Stomach smooth muscle (tissue), 2 donors: ENCODE measurements around the gene PRTN3.
"Not testable (repeated sequence)": the region's sequence is repeated elsewhere in the genome, so short reads cannot be mapped to it uniquely, and the experiment has no call there.

Experiments
- H3K27ac ChIP-seq: one replicate; pipeline ENCODE4 v1.7.0; 2013; ENCODE audit warnings: mild to moderate bottlenecking, low read length, inconsistent platforms
- H3K27me3 ChIP-seq, 2 donors: one replicate each; pipeline ENCODE4 v1.7.0; 2013; ENCODE audit warnings: low read length in 2 of 2; ENCODE audit not compliant: insufficient read depth in 2 of 2, control insufficient read depth in 1 of 2
- H3K36me3 ChIP-seq, 2 donors: one replicate each; pipeline ENCODE4 v1.7.0; 2013; ENCODE audit warnings: low read length in 2 of 2; ENCODE audit not compliant: control insufficient read depth in 2 of 2, insufficient read depth in 2 of 2
- H3K4me1 ChIP-seq: one replicate; pipeline ENCODE4 v1.7.0; 2013; ENCODE audit warnings: low read length; ENCODE audit not compliant: control insufficient read depth, insufficient read depth
- H3K4me3 ChIP-seq, 2 donors: one replicate each; pipeline ENCODE4 v1.7.0; 2013; ENCODE audit warnings: low read length in 2 of 2
- H3K9ac ChIP-seq, 2 donors: one replicate each; pipeline ENCODE4 v1.7.0; 2013; ENCODE audit warnings: low read length in 2 of 2, mild to moderate bottlenecking in 1 of 2
- H3K9me3 ChIP-seq, 2 donors: one replicate each; pipeline ENCODE4 v1.7.0; 2013; ENCODE audit warnings: low read length in 2 of 2; ENCODE audit not compliant: control insufficient read depth in 2 of 2
- donor health status: healthy.
- donor health status: Pancreatic carcinoma.

Gene PRTN3

DNA sequence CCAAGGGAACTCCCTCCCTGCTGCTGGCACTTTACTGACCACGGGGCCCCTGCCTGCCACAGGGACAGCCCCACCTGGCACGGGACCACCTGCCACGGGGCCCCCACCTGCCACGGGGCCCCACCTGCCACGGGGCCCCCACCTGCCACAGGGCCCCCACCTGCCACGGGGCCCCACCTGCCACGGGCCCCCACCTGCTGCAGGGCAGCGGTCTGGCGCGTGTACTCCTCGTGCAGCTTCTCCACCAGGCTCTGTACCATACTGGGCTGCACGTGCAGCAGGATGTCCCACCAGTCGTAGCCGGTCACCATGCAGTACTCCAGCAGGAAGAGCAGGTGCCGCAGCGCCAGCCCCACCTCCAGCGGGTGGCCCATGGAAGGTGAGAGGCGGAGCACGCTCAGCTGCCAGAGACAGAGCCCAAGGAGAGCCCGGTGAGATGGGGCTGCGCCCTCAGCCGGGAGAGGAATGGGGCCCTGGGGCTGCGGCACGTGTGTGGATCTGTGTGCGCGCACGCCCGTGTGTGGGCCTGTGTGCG lies 36.0 kb downstream of the PRTN3 start:
- no peaks in the 10 kb centered on the region for H3K27me3 ChIP-seq
- no peaks in the 10 kb centered on the region for H3K9me3 ChIP-seq
- no peak overlapping the region for H3K9ac ChIP-seq
- H3K36me3 ChIP-seq: peaks cover 18 to 28% of the 10 kb centered on the region in 2 donors
- H3K27ac ChIP-seq: no peak overlapping the region
- no peak overlapping the region for H3K4me3 ChIP-seq
- peaks cover 6% of the 10 kb centered on the region for H3K4me1 ChIP-seq

DNA sequence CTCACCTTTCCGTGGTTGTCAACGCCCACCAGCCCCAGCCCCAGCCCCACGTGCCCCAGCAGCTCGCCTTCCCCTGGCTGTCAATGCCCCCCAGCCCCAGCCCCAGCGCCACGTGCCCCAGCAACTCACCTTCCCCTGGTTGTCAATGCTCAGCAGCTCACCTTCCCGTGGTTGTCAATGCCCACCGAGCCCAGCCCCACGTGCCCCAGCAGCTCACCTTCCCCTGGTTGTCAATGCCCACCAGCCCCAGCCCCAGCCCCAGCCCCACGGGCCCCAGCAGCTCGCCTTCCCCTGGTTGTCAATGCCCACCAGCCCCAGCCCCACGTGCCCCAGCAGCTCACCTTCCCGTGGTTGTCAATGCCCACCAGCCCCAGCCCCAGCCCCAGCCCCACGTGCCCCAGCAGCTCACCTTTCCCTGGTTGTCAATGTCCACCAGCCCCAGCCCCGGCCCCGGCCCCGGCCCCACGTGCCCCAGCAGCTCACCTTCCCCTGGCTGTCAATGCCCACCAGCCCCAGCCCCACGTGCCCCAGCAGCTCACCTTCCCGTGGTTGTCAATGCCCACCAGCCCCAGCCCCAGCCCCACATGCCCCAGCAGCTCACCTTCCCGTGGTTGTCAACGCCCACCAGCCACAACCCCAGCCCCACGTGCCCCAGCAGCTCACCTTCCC lies 37.3 kb downstream of the PRTN3 start:
- H3K9ac ChIP-seq, H3K4me3 ChIP-seq, H3K4me1 ChIP-seq, H3K27me3 ChIP-seq, H3K27ac ChIP-seq, H3K9me3 ChIP-seq: not testable (repeated sequence)
- H3K36me3 ChIP-seq: peaks cover 28 to 38% of the 10 kb centered on the region in 2 donors

DNA sequence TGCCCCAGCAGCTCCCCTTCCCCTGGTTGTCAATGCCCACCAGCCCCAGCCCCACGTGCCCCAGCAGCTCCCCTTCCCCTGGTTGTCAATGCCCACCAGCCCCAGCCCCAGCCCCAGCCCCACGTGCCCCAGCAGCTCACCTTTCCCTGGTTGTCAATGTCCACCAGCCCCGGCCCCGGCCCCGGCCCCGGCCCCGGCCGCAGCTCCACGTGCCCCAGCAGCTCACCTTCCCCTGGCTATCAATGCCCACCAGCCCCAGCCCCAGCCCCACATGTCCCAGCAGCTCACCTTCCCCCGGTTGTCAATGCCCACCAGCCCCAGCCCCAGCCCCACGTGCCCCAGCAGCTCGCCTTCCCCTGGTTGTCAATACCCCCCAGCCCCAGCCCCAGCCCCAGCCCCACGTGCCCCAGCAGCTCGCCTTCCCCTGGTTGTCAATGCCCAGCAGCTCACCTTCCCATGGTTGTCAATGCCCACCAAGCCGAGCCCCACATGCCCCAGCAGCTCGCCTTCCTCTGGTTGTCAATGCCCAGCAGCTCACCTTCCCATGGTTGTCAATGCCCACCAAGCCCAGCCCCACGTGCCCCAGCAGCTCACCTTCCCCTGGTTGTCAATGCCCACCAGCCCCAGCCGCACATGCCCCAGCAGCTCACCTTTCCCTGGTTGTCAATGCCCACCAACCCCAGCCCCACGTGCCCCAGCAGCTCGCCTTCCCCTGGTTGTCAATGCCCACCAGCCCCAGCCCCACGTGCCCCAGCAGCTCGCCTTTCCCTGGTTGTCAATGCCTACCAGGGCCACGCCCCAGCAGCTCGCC lies 38.2 kb downstream of the PRTN3 start:
- not testable (repeated sequence) for H3K27me3 ChIP-seq, H3K4me1 ChIP-seq, H3K27ac ChIP-seq, H3K9ac ChIP-seq, H3K4me3 ChIP-seq, H3K9me3 ChIP-seq
- peaks cover 29 to 39% of the 10 kb centered on the region in 2 donors for H3K36me3 ChIP-seq

DNA sequence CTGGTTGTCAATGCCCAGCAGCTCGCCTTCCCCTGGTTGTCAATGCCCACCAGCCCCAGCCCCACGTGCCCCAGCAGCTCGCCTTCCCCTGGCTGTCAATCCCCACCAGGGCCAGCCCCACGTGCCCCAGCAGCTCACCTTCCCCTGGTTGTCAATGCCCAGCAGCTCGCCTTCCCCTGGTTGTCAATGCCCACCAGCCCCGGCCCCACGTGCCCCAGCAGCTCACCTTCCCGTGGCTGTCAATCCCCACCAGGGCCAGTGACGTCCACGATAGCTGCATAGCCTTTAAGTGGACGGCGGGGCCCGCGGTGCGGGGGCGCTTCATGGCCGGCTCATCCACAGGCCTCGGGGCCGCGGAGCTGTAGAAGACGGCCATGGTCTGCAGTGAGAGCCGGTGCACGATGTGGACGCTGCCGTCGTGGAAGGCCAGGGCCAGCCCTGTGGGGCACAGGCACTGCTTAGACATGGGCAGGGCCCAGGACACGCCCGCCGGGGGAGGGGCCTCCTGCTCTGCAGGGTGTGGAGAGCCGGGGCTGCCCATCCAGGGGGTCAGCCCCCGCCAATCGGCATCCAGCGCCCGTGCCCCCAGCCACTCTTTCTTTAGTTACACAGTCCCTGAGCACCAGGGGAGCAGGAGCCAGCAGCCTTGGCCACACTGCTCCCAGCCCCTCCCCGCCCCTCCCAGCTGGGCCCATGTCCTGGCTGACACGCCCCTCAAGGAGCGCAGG lies 39.1 kb downstream of the PRTN3 start:
- H3K27ac ChIP-seq: no peak overlapping the region

DNA sequence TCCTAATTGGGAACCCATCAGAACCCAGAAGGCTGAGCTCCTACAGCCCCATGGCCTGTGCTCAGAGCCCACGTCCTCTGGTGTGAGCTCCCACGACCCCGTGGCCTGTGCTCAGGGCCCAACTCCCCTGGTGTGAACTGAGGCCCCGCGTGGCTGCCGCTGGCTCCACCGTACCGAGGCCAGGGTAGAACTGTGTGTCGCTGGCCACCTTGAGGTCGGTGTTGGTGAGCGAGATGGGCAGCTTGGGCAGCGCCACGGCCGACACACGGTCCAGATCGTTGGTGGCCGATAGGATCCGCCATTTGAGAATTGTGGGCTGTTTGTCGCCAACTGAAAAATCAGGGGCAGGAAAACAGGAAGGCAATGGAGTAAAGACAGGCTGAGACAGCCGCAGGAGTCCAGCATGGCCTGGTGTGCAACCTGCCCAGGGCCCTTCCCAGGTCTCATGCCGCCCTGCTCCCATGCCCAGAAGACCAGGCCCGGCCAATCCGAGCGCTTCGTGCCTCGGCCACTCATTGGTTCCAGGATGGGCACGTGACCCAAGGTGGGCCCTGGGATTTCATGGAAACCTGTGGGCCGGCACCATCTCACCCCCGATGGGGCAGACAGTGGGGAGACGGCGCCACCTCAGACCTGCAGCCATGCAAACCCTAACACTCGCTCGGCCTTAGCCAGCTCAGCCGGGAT lies 40.7 kb downstream of the PRTN3 start:
- H3K9me3 ChIP-seq: no peaks in the 10 kb centered on the region
- no peak overlapping the region for H3K4me3 ChIP-seq
- H3K27me3 ChIP-seq: no peaks in the 10 kb centered on the region
- no peak overlapping the region for H3K9ac ChIP-seq
- peaks cover 32 to 38% of the 10 kb centered on the region in 2 donors for H3K36me3 ChIP-seq
- H3K27ac ChIP-seq: no peak overlapping the region
- no peaks in the 10 kb centered on the region for H3K4me1 ChIP-seq

More for the DNA sequence above, 39.1 kb downstream of the PRTN3 start:
- Histone ChIP-seq H3K9ac (no peak overlapping the region), H3K36me3 (peaks cover 29 to 37% of the 10 kb centered on the region in 2 donors), H3K27me3 (no peaks in the 10 kb centered on the region), H3K9me3 (no peaks in the 10 kb centered on the region), H3K4me3 (no peak overlapping the region), H3K4me1 (no peaks in the 10 kb centered on the region)

DNA sequence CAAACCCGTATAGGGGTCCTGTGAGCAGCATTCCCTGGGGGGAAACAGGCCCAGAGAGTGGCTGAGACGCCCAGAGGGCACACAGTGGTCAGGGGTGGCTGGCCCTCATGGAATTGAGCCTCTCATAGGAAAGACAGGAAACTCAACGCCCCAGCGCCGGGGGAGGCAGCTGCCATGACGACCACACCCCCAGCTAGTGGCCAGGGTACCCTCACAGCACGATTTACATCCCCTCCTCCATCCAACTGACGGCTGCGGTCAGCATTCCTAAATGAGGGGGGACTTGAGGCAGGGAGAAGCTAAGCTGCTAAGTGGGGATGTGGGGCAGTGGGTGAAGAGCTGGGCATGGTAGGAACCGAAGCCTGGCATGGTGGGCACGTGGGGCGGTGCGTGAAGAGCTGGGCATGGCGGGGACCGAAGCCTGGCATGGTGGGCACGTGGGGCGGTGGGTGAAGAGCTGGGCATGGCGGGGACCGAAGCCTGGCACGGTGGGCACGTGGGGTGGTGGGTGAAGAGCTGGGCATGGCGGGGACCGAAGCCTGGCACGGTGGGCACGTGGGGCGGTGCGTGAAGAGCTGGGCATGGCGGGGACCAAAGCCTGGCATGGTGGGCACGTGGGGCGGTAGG lies 42.2 kb downstream of the PRTN3 start:
- Histone ChIP-seq H3K4me1 (no peaks in the 10 kb centered on the region), H3K4me3 (no peak overlapping the region), H3K36me3 (peaks cover 31 to 39% of the 10 kb centered on the region in 2 donors), H3K9ac (no peak overlapping the region), H3K9me3 (no peaks in the 10 kb centered on the region), H3K27ac (no peak overlapping the region), H3K27me3 (no peaks in the 10 kb centered on the region)

DNA sequence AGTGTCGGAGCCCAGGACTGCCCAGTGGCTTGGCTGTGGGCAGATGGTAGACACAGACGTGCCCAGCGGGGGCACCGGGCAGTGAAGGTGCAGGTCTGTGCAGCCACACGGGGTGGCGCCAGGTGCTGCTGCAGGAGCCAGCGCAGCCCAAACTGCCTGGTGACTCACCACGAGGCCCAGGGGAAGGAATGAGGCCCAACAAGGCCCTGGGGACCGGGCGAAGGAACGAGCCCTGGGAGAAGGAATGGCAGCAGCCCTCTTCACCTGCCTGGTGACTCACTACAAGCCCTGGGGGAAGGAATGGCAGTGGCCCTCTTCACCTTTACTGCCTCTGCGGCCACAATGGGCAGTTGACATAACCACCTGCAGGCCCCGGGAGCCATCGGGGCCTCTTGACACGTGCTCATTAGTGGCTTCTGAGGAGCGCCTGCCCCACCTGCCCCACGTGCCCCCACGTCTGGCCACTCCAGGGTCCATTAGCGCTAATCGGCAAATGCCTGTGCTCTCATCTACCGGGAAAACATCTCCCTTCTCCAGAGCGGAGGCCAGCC lies 42.9 kb downstream of the PRTN3 start:
- H3K36me3 ChIP-seq: peaks cover 33 to 42% of the 10 kb centered on the region in 2 donors
- H3K4me1 ChIP-seq: no peaks in the 10 kb centered on the region
- H3K9me3 ChIP-seq: no peaks in the 10 kb centered on the region
- no peaks in the 10 kb centered on the region for H3K27me3 ChIP-seq
- H3K9ac ChIP-seq: no peak overlapping the region
- H3K27ac ChIP-seq: no peak overlapping the region
- no peak overlapping the region for H3K4me3 ChIP-seq

DNA sequence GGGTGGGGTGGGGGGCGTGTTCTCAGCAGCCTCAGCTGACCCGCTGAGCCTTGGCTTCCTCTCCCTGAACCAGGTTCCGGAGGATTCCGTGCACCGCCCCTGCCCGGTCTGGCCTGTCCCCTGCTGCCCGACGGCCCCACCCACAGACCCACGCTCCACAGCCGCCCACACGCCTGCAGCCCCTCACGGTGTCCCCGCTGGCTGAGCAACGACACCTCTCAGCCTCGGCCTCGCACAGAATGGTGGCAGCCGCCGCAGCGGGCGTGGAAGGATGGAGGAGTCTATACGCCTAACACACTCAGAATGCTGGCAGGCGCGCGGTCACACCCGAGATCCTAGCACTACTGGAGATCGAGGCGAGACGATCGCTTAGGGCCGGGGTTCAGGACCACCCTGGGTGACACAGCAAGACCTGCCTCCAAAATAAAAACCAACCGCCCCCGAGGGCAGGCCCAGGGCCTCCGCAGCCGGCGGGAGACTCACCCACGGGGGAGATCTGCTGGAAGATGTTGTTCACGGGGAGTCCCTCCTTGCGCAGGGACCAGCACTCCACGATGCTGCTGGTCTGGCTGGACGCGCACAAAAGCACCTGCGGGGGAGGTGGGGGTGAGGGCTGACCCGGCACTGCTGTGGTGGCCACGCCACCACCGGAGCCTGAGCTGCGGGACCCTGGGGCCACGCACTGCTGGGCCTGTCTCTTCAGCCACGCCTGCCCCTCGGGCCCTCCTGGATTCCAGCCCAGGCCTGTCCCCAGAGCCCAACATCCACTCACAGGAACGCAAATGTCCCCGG lies 43.8 kb downstream of the PRTN3 start:
- no peak overlapping the region for H3K27ac ChIP-seq
- peaks cover 34 to 44% of the 10 kb centered on the region in 2 donors for H3K36me3 ChIP-seq
- no peaks in the 10 kb centered on the region for H3K9me3 ChIP-seq
- no peaks in the 10 kb centered on the region for H3K27me3 ChIP-seq
- no peaks in the 10 kb centered on the region for H3K4me1 ChIP-seq
- no peak overlapping the region for H3K4me3 ChIP-seq
- H3K9ac ChIP-seq: no peak overlapping the region

DNA sequence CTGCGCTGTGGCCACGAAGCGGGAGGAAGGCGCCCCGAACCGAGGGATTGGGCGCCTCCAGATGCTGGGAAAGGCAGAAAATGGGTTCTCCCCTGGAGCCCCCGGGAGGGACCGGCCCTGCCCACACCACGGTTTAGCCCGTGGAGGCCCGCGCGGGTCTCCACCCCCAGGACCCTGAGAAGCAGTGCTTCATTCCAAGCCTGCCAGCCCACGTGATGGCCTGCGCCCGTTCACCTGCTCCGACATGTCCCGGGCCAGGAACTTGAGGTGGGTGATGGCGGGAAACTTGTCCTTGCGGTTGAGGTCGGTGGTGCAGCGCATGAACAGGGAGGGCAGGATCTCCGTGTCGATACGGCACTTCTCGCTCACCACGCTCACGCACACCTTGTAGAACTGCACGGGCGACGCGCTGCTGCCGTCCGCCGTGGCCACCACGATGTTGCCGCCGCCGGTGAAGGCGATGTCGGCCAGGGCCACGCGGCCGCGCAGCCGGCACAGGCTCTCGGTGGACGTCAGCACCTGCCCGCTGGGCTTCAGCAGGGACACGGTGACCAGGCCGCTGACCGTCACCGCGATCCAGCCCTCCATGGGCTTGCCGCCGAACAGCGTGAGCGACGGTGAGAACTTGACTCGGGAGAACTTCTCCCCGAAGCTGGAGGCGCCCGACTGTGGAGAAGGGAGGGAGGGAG lies 44.9 kb downstream of the PRTN3 start:
- peaks cover 2% of the 10 kb centered on the region for H3K4me1 ChIP-seq
- no peaks in the 10 kb centered on the region for H3K9me3 ChIP-seq
- H3K27me3 ChIP-seq: no peaks in the 10 kb centered on the region
- H3K4me3 ChIP-seq: no peak overlapping the region
- H3K9ac ChIP-seq: no peak overlapping the region
- H3K27ac ChIP-seq: no peak overlapping the region
- H3K36me3 ChIP-seq: peaks cover 31 to 48% of the 10 kb centered on the region in 2 donors
